HCT116 (cell line): ENCODE results near the gene MORN5. TPM values are rescaled to one million over a fixed set of nuclear protein-coding genes. Genes with fewer than 3 reads are reported as not detected.

Experiments
- ATAC-seq: fragments of 200-7000 bp; cut with Tn5 transposase; 2 replicates; pipeline ENCODE4 v1.9.1; 2020; ENCODE audit warnings: mild to moderate bottlenecking, moderate library complexity
- BruUV-seq: library from RNA; stranded (reverse); fragments of 400-500 nt; replicated peaks from 2 replicates; lab custom pipeline; 2021; lab: Mats Ljungman, UMichigan
- CTCF ChIA-PET: fragments of 300-600 bp; sonication (Branson Sonifier 250); formaldehyde crosslinking; loops from one replicate; lab custom pipeline; 2021; ENCODE audit warnings: antibody characterized with exemption; lab: Charles Lee
- POLR2A ChIA-PET: fragments of 300-600, 350-600 bp; sonication (Branson Sonifier 250); formaldehyde crosslinking; loops from one replicate; lab custom pipeline; 2021; ENCODE audit warnings: antibody characterized with exemption; lab: Charles Lee
- RAD21 ChIA-PET, 2 experiments: fragments of 300-600 bp; sonication (Branson Sonifier 250); formaldehyde crosslinking; loops; one replicate each; lab custom pipeline; 2023; ENCODE audit warnings: low total read pairs in 2 of 2; ENCODE audit not compliant: uncharacterized antibody in 2 of 2, unreplicated experiment in 2 of 2, low non-redundant PET in 1 of 2; lab: Charles Lee
- DNase-seq: peaks from one replicate; pipeline ENCODE4 v3.0.0-alpha.2; 2010; ENCODE audit warnings: low read depth, low spot score
- H2AFZ ChIP-seq: fragments of 200-600 bp; shearing (Covaris generic), sonication (generic); 2 replicates; pipeline ENCODE4 v1.6.1; 2017; ENCODE audit warnings: low read depth, mixed run types, mixed read lengths, antibody characterized with exemption, low read length; ENCODE audit not compliant: poor library complexity, severe bottlenecking
- H3K27ac ChIP-seq: 2 replicates; pipeline ENCODE4 v1.5.1; 2012; ENCODE audit warnings: low read depth, low read length
- H3K27me3 ChIP-seq: fragments of 200-600 bp; sonication (generic); 2 replicates; pipeline ENCODE4 v1.6.1; 2016; ENCODE audit warnings: mixed run types, low read length, mixed read lengths; ENCODE audit not compliant: insufficient read depth
- H3K36me3 ChIP-seq, 2 experiments: fragments of 200-500 bp in 1 of 2; fragments of 200-600 bp in 1 of 2; sonication (Bioruptor generic) in 1 of 2; sonication (generic) in 1 of 2; 2 replicates each; pipeline versions ENCODE4 v1.5.1 to v1.6.1; 2014 to 2016; ENCODE audit warnings: low read length in 2 of 2, inconsistent platforms in 1 of 2, mixed read lengths in 1 of 2, mixed run types in 1 of 2; ENCODE audit not compliant: insufficient read depth in 2 of 2, control insufficient read depth in 1 of 2
- H3K4me1 ChIP-seq, 2 experiments: fragments of 200-600 bp in 1 of 2; sonication (generic) in 1 of 2; 2 replicates each; pipeline versions ENCODE4 v1.5.1 to v1.6.1; 2012 to 2017; ENCODE audit warnings: low read length in 2 of 2, inconsistent platforms in 1 of 2, mild to moderate bottlenecking in 1 of 2, mixed read lengths in 1 of 2, mixed run types in 1 of 2, moderate library complexity in 1 of 2; ENCODE audit not compliant: insufficient read depth in 2 of 2, control insufficient read depth in 1 of 2
- H3K4me2 ChIP-seq: fragments of 200-600 bp; sonication (generic); 2 replicates; pipeline ENCODE4 v1.6.1; 2017; ENCODE audit warnings: mixed run types, low read length, mixed read lengths
- H3K4me3 ChIP-seq, 2 experiments: fragments of 200-600 bp in 1 of 2; sonication (generic) in 1 of 2; replicated peaks in 1 of 2; 2 replicates each; pipeline ENCODE4 v1.5.1; 2011 to 2016; ENCODE audit warnings: low read length in 2 of 2, control low read depth in 1 of 2, low read depth in 1 of 2, mild to moderate bottlenecking in 1 of 2, mixed read lengths in 1 of 2, mixed run types in 1 of 2
- H3K79me2 ChIP-seq: fragments of 200-600 bp; sonication (generic); 2 replicates; pipeline ENCODE4 v1.6.1; 2017; ENCODE audit warnings: mild to moderate bottlenecking, mixed run types, low read length, moderate library complexity, mixed read lengths; ENCODE audit not compliant: insufficient read depth
- H3K9ac ChIP-seq: fragments of 200-600 bp; sonication (generic); 2 replicates; pipeline ENCODE4 v1.6.1; 2016; ENCODE audit warnings: low read length, mixed read lengths
- H3K9me2 ChIP-seq: fragments of 200-600 bp; sonication (generic), shearing (Covaris generic); 2 replicates; pipeline ENCODE4 v1.6.1; 2017; ENCODE audit warnings: mixed run types, mild to moderate bottlenecking, moderate library complexity; ENCODE audit not compliant: insufficient read depth
- H3K9me3 ChIP-seq, 2 experiments: fragments of 200-500 bp in 1 of 2; fragments of 200-600 bp in 1 of 2; sonication (Bioruptor generic) in 1 of 2; sonication (generic) in 1 of 2; 2 replicates each; pipeline ENCODE4 v1.6.1; 2014 to 2017; ENCODE audit warnings: low read length in 2 of 2, mixed read lengths in 2 of 2, inconsistent platforms in 1 of 2, low read depth in 1 of 2, mild to moderate bottlenecking in 1 of 2, mixed run types in 1 of 2, moderate library complexity in 1 of 2; ENCODE audit not compliant: control insufficient read depth in 1 of 2, insufficient read depth in 1 of 2
- H4K20me1 ChIP-seq: fragments of 200-600 bp; sonication (generic), shearing (Covaris generic); 2 replicates; pipeline ENCODE4 v1.6.1; 2017; ENCODE audit warnings: mixed run types, mild to moderate bottlenecking, moderate library complexity; ENCODE audit not compliant: insufficient read depth
- CBX3 ChIP-seq: IDR thresholded peaks from 2 replicates; pipeline ENCODE4 v1.6.1; 2012; ENCODE audit warnings: low read depth
- CTCF ChIP-seq, 3 experiments: fragments of 200-600 bp in 1 of 3; sonication (generic) in 1 of 3; IDR thresholded peaks in 2 of 3; conservative IDR thresholded peaks in 1 of 3; 2 replicates each; pipeline ENCODE4 v1.5.1; 2012 to 2017; ENCODE audit warnings: low read depth in 2 of 3, low read length in 2 of 3, antibody characterized with exemption in 1 of 3, borderline replicate concordance in 1 of 3, control low read depth in 1 of 3, mild to moderate bottlenecking in 1 of 3, mixed read lengths in 1 of 3, mixed run types in 1 of 3, moderate library complexity in 1 of 3; ENCODE audit not compliant: insufficient read depth in 1 of 3
- EGR1 ChIP-seq: IDR thresholded peaks from 2 replicates; pipeline ENCODE4 v1.6.1; 2012; ENCODE audit warnings: low read depth
- FOSL1 ChIP-seq: IDR thresholded peaks from 2 replicates; pipeline ENCODE4 v1.6.1; 2012; ENCODE audit warnings: low read depth
- JUND ChIP-seq: IDR thresholded peaks from 2 replicates; pipeline ENCODE4 v1.6.1; 2012
- RAD21 ChIP-seq: IDR thresholded peaks from 2 replicates; pipeline ENCODE4 v1.6.1; 2012; ENCODE audit warnings: low read depth, mild to moderate bottlenecking
- SRF ChIP-seq: IDR thresholded peaks from 2 replicates; pipeline ENCODE4 v1.6.1; 2012; ENCODE audit warnings: low read depth
- ZNF274 ChIP-seq: fragments of 200-500 bp; sonication (Bioruptor generic); IDR thresholded peaks from 2 replicates; pipeline ENCODE4 v1.6.1; 2014; ENCODE audit warnings: mild to moderate bottlenecking, low read depth, low read length, inconsistent platforms
- intact Hi-C: fragments of 100-400 bp; cut with micrococcal nuclease; formaldehyde crosslinking; loops from 2 replicates; pipeline ENCODE4 v1.10.0; 2022
- total RNA-seq: library from RNA; stranded (reverse); gene quantifications from one replicate; pipeline ENCODE4 v1.2.1, GENCODE V29; 2021; ENCODE audit not compliant: unreplicated experiment

Gene MORN5
- total RNA-seq, 1 experiment from 2014 or later, result not detected

DNA sequence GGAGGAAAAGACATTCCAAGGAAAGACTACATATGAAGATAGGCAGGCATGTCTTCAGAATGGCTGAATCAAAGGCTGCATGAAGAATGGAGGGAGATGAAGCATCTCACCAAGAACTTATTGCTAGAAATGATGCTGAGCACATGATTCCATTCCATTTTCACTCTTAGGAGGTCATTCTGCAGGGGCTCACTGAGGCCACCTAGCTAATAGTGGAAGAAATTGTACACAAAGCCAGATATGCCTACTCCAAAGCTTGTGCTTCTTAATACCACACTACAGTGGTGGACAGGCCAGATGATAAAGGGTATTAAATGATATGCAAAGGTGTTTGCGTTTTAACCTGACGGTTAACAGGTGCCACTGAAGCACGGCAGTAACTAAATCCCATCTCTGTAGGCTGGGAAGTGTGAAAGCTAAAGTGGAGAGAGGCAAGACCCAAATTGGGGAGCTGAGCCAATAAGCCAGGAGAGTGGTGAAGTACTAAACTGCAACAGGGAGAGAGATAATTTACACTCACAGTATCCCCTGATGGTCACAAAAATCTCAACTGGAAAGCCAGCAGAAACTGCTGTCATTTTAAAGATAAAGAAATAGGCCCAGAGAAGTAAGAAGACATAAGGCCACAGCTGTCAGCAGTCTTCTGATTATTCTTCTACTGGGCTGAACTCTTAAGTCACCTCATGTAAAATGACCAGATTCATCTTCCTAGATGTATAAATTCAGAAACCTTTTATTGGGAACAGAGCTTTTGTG is 14.7 kb upstream of the MORN5 start:
- Histone ChIP-seq H3K9ac (no peak overlapping the region), H3K9me3 (no peaks in the 10 kb centered on the region), H3K4me1 (no peaks in the 10 kb centered on the region), H4K20me1 (no peaks in the 10 kb centered on the region), H3K79me2 (peaks cover 14% of the 10 kb centered on the region), H2AFZ (no peak overlapping the region), H3K27ac (no peak overlapping the region), H3K9me2 (no peaks in the 10 kb centered on the region), H3K4me2 (no peak overlapping the region), H3K36me3 (peaks cover 31 to 32% of the 10 kb centered on the region in 2 experiments; a peak in 3 of 4 replicates), H3K27me3 (no peaks in the 10 kb centered on the region), H3K4me3 (no peak overlapping the region)
- RAD21 ChIA-PET, result interaction anchor here in 1 of 2 experiments (1.0 kb wide), 1 partner anchor 46 kb away, joined by 3 read pairs; no protein-coding TSS in a partner anchor
- POLR2A ChIA-PET, result no interaction called here
- BruUV-seq, result no TSS peak
- intact Hi-C loops, result no loop called here
- CTCF ChIA-PET, result interaction anchor here (0.8 to 2.0 kb wide), 7 partner anchors 14 to 148 kb away, joined by 3 to 11 read pairs (median 4); partner anchors contain the start of genes MORN5, MRRF, NDUFA8 and RBM18
- ATAC-seq, result peak; percentile 85
- no peak for DNase-seq
- TF ChIP-seq ZNF274, result no peak
- no peak for TF ChIP-seq JUND
- no peak for TF ChIP-seq FOSL1
- TF ChIP-seq SRF, result no peak
- TF ChIP-seq CTCF (IDR thresholded peaks at IDR 0.05 in 2 of 3, conservative IDR thresholded peaks at IDR 0.05 in 1 of 3; ENCODE audit: borderline replicate concordance in 1 of 3, insufficient read depth in 1 of 3, low read depth in 2 of 3, low read length in 2 of 3), result peak in 2 of 3 experiments; percentile 48 to 57; a peak in 4 of 6 replicates
- TF ChIP-seq CBX3, result no peak
- TF ChIP-seq RAD21, result peak; percentile 24; the same call in 1 of the 2 replicates
- no peak for TF ChIP-seq EGR1
